Bronchial epithelial cell (primary cell): Measurements from ENCODE around the gene RUNX1. TPM values are rescaled to one million over a fixed set of nuclear protein-coding genes. Genes with fewer than 3 reads are reported as not detected.

Source experiments
- DNase-seq: peaks from one replicate; pipeline ENCODE4 v3.0.0-alpha.2; 2010; ENCODE audit warnings: low read depth
- FAIRE-seq: peaks from 2 replicates; lab custom pipeline; 2011; peaks lifted over from hg19 to GRCh38; lab: Jason Lieb, UNC
- H3K27me3 ChIP-seq: 2 replicates; pipeline ENCODE4 v1.5.1; 2011; ENCODE audit warnings: low read length; ENCODE audit not compliant: control insufficient read depth, insufficient read depth
- H3K36me3 ChIP-seq: 2 replicates; pipeline ENCODE4 v1.5.1; 2011; ENCODE audit warnings: low read length; ENCODE audit not compliant: control insufficient read depth, insufficient read depth
- H3K4me3 ChIP-seq: 2 replicates; pipeline ENCODE4 v1.5.1; 2011; ENCODE audit warnings: mild to moderate bottlenecking, low read depth, low read length, control low read depth
- total RNA-seq: library from RNA; depleted of rRNA; stranded (reverse); fragments of >200 nt; gene quantifications from 2 replicates; pipeline ENCODE4 v1.2.1, GENCODE V29; 2014
- TF ChIP-seq, protein P1 (sequence below): IDR thresholded peaks from 2 replicates; pipeline ENCODE4 v1.5.1; 2011; ENCODE audit warnings: mild to moderate bottlenecking, moderate library complexity, low read length, control low read depth, inconsistent platforms; ENCODE audit not compliant: insufficient read depth, severe bottlenecking

RUNX1 gene
- total RNA-seq, 1 donor from 2014 or later: 11.8 TPM

DNA sequence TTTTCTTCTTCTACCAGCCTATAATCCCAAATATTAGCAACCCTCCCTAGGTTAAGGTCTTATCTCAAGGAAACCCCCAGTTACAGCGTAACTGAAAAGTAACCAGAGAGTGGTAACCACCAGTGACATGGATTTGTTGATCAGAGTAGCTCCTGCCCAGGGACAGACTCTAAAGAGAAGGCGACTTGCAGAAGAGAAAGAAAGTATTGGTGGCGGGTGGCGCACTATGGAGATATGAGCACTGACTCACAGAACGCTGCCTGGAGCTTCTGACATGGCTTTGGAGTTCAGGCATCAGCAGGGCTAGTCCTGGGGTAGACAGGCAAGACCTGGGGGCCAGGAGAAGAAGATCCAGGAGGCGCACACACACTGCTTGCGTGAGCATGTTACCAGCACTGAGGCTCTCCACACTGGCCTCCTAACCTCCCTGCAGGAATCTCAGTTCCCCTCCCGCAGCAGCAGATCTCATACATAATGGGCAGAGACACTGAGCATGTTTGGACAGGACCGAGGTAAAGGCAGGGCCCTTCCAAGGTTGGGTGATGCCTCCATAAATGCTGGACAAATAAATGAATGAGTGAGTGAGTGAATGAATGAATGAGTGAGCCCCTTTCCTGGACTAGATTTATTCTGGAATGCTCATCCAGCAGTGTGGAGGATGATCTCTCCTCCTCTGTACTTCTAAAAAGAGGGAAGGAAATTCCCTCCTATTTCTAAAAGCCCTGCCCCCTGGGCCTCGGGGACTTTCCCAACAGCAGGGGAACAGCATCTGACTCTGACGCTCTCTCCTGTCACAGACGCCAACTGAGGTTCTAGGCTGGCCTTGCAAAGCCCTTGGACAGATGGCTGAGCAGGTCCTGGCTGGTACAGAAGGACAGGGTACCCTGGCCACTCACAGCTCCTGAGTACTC is 204.8 kb downstream of the RUNX1 start:
- no peaks in the 10 kb centered on the region for H3K27me3 ChIP-seq
- peak; percentile 72 for DNase-seq
- TF ChIP-seq, protein P1, sequence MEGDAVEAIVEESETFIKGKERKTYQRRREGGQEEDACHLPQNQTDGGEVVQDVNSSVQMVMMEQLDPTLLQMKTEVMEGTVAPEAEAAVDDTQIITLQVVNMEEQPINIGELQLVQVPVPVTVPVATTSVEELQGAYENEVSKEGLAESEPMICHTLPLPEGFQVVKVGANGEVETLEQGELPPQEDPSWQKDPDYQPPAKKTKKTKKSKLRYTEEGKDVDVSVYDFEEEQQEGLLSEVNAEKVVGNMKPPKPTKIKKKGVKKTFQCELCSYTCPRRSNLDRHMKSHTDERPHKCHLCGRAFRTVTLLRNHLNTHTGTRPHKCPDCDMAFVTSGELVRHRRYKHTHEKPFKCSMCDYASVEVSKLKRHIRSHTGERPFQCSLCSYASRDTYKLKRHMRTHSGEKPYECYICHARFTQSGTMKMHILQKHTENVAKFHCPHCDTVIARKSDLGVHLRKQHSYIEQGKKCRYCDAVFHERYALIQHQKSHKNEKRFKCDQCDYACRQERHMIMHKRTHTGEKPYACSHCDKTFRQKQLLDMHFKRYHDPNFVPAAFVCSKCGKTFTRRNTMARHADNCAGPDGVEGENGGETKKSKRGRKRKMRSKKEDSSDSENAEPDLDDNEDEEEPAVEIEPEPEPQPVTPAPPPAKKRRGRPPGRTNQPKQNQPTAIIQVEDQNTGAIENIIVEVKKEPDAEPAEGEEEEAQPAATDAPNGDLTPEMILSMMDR: no peak
- FAIRE-seq: no peak
- H3K4me3 ChIP-seq: no peak overlapping the region
- H3K36me3 ChIP-seq: peaks cover 14% of the 10 kb centered on the region

DNA sequence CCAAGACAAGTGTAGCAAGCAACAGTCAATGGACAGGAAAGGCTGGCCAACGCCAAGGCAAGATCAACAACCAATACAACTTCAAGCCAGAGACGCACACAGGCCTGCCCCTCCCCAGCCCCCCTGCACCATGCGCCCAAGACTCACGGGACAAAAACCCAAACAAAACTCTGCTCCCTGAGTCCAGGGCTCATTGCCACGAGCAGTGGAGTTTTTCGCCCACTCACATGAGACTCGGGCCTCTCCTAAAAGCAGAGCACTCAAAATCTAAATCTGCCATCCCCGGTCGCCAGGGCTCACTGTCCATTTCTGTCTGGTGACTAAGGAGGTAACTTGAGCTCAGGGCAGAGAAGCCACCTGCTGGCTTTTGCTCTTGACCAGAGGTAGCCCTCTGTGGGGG is 205.5 kb downstream of the RUNX1 start:
- Histone ChIP-seq H3K4me3 (no peak overlapping the region), H3K27me3 (no peaks in the 10 kb centered on the region), H3K36me3 (peaks cover 14% of the 10 kb centered on the region)
- no peak for DNase-seq
- FAIRE-seq: no peak
- TF ChIP-seq, protein P1: no peak

DNA sequence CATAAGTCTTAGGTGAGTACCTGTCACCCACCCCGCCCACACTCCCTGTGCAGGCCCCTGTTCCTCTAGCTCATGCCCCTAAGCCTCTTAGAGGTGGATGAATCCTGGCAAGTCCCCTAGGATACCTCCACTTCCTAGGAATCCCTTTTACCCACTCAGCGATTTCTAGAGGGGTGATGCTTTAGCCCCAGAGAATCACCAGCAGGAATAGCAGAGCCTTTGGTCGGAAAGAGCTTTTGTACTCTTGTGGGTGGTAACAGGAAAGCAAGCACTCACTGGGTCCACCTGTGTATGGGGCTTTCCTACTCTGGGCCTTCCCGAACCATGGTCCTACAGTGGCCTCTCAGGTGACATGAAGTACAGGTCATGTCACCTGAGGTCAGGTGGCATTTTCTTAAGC is 207.9 kb downstream of the RUNX1 start:
- Histone ChIP-seq H3K4me3 (no peak overlapping the region), H3K27me3 (no peaks in the 10 kb centered on the region), H3K36me3 (peaks cover 14% of the 10 kb centered on the region)
- TF ChIP-seq, protein P1: no peak
- FAIRE-seq (no peak), DNase-seq (no peak)

DNA sequence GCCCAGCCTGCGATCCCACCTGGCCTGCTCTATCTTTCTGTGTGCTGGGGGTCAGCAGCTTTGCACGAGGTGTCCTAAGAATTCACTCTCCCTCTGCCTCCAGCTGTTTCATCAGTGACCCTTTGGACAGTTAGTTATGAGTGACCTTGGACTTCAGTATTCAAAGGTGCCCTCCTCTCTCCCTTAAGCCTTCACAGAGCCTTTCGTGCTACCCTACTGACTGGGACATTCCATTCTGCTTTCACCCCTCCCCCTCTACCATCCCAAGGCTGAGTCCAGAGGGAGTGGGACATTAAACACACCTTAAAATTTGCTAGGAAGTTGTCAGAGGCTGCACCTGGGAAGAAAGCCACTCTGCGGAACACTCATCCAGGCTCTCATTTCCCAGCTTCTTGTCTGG is 208.4 kb downstream of the RUNX1 start:
- Histone ChIP-seq H3K27me3 (no peaks in the 10 kb centered on the region), H3K4me3 (no peak overlapping the region), H3K36me3 (peaks cover 14% of the 10 kb centered on the region)
- DNase-seq (no peak), FAIRE-seq (no peak)
- TF ChIP-seq, protein P1: no peak

DNA sequence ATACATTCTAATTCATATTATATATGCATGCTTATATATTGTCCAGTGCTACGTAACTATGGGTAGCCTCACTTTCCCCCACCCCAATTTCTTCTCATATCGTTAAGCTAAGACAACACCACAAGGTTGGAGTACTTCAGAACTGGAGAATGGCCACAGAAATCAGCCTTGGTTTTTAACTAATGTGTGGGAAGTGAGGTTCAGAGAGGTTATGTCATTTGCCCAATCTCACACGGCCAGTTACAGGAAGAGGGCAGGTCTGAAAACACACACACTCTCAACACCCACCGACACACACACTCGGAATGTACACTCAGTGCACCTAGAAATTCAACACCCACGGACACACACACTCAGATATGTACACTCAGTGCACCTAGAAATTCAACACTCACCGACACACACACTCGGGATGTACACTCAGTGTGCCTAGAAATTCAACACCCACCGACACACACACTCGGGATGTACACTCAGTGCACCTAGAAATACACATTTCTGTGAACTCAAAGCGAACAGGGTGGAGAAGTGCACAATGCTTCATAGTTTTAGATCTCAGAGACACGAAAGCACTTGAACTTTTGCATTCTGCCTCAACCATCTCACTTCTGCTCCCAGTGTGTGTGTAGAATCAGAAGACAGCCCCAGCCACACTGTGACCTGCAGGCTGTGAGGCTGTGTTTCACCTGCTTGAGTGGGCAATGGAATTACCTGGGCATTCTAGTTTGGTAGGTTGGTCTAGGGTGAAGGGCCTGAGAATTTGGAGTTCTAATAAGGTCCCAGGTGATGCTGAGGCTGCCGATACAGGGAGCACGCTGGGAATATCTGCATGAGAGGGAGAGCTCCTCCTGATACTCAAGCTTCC is 209.9 kb downstream of the RUNX1 start:
- FAIRE-seq (no peak), DNase-seq (no peak)
- TF ChIP-seq, protein P1: no peak
- Histone ChIP-seq H3K27me3 (no peaks in the 10 kb centered on the region), H3K4me3 (no peak overlapping the region), H3K36me3 (peaks cover 24% of the 10 kb centered on the region)
